Tibial artery (tissue), 4 donors: ENCODE data around the gene PPL.

ENCODE experiments used
- DNase-seq, 2 donors: peaks; one replicate each; pipeline ENCODE4 v3.0.0-alpha.2; 2019
- H3K27ac ChIP-seq, 2 donors: fragments of 200-600 bp; sonication (generic) in 1 of 2; 1 replicate in 1 of 2; 2 replicates in 1 of 2; pipeline ENCODE4 v1.5.1; 2018 to 2019; ENCODE audit warnings: mild to moderate bottlenecking in 1 of 2
- H3K27me3 ChIP-seq, 2 donors: fragments of 200-600 bp; sonication (generic) in 1 of 2; one replicate each; pipeline versions ENCODE4 v1.5.1 to v1.6.0; 2016 to 2019
- H3K36me3 ChIP-seq, 3 donors: fragments of 200-600 bp; sonication (generic) in 2 of 3; one replicate each; pipeline ENCODE4 v1.5.1; 2016 to 2019; ENCODE audit warnings: mild to moderate bottlenecking in 2 of 3
- H3K4me1 ChIP-seq, 4 donors: fragments of 200-600 bp; sonication (generic) in 2 of 4; 1 replicate in 3 of 4; 2 replicates in 1 of 4; pipeline ENCODE4 v1.5.1; 2016 to 2019
- H3K4me3 ChIP-seq, 2 donors: fragments of 200-600 bp; sonication (generic) in 1 of 2; 1 replicate in 1 of 2; 2 replicates in 1 of 2; pipeline ENCODE4 v1.5.1; 2018 to 2019; ENCODE audit warnings: mild to moderate bottlenecking in 2 of 2
- H3K9me3 ChIP-seq, 3 donors: fragments of 200-600 bp; sonication (generic) in 1 of 3; one replicate each; pipeline ENCODE4 v1.5.1; 2016 to 2019
- intact Hi-C: fragments of 100-400 bp; cut with DNase I; formaldehyde crosslinking; loops from one replicate; pipeline ENCODE4 v1.15.0; 2023; ENCODE audit warnings: low total_unique reads
- TF ChIP-seq, protein P1 (sequence below), 2 experiments: fragments of 200-600 bp in 1 of 2; fragments of 450-650 bp in 1 of 2; IDR thresholded peaks; one replicate each; pipeline ENCODE4 v1.5.1; 2017 to 2019; ENCODE audit warnings: antibody characterized with exemption in 2 of 2, mild to moderate bottlenecking in 1 of 2, moderate library complexity in 1 of 2

Gene PPL

DNA sequence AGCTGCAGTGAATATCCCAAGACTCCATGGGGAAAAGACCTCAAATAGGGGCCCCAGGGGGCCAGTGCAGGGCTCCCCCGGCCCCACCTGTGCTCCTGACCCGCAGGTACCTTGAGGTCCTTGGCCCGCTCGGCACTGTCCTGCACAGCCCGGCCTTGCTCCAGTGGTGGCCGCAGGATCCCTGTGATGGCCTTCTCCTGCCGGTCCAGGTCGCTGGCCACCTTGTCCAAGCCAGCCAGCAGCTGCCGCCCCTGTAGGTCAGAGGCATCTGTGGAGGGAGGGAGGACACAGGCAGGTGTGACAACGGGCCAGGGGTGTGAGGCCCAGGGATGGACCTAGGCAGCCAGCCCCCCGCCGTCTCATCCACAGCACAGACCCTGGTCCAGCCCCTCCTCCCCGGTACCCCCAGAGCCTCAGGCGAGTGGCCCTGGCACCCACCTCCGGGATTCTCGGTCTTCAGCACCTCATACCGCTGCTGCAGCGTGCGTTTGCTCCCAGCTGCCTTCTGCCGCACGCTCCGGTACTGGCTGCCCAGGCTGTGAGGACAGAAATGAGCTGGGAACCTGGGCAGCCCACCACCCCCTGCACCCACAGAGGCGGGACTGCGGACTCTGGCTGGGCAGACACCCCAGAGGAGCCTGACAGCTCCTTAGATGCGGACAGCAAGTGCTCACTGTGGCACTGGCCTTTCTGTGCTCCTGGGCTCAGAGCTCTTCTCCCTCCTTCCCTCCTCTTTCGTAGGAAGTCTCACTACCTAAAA, 43.7 kb downstream of the PPL start:
- TF ChIP-seq, protein P1, sequence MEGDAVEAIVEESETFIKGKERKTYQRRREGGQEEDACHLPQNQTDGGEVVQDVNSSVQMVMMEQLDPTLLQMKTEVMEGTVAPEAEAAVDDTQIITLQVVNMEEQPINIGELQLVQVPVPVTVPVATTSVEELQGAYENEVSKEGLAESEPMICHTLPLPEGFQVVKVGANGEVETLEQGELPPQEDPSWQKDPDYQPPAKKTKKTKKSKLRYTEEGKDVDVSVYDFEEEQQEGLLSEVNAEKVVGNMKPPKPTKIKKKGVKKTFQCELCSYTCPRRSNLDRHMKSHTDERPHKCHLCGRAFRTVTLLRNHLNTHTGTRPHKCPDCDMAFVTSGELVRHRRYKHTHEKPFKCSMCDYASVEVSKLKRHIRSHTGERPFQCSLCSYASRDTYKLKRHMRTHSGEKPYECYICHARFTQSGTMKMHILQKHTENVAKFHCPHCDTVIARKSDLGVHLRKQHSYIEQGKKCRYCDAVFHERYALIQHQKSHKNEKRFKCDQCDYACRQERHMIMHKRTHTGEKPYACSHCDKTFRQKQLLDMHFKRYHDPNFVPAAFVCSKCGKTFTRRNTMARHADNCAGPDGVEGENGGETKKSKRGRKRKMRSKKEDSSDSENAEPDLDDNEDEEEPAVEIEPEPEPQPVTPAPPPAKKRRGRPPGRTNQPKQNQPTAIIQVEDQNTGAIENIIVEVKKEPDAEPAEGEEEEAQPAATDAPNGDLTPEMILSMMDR (IDR thresholded peaks at IDR 0.05): no peak
- peak in 1 of 2 donors; percentile 19 for DNase-seq
- Histone ChIP-seq H3K9me3 (peaks cover 0 to under 1% (median 0%) of the 10 kb centered on the region in 3 donors), H3K36me3 (peaks cover 5 to 97% (median 45%) of the 10 kb centered on the region in 3 donors), H3K27ac (no peak overlapping the region), H3K4me3 (no peak overlapping the region), H3K27me3 (peaks cover 0 to 8% of the 10 kb centered on the region in 2 donors), H3K4me1 (no peaks in the 10 kb centered on the region)
- intact Hi-C loops: no loop called here

DNA sequence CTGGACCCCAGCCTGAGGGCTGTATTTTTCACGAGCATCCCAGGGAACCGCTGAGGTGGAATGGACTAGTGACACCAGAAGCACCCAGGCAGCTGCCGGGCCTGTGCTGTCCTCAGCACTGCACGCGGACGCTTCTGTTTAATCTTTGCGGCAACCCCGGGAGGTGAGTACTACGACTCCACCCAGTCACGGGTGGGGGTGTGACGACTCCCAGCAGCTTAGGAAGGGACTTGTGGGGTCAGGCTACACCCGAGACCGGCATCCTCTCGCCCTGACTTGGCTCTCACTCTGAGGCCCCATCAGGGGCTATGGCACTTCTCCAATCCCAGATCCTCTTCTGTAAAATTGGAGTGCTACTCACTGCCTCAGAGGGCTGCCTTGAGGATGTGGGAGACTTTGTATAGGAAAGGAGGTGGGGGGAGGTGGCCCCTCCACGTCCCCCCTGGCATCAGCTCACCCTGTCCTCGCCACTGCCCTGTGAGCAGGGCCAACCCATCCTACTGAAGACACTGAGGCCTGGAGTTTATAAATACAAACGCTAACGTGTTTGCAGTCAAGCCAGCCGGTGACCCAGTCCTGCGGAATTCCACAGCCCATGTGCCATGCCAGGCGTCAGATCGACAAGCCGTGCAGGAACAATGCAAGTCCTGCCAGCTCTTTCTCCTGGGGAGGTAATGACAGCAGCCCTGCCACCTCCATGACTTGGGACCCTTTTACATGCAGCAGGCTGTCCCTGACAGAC, 44.4 kb downstream of the PPL start:
- intact Hi-C loops: no loop called here
- peaks cover 0 to 8% of the 10 kb centered on the region in 2 donors for H3K27me3 ChIP-seq
- TF ChIP-seq, protein P1 (IDR thresholded peaks at IDR 0.05): no peak
- peaks cover 5 to 97% (median 45%) of the 10 kb centered on the region in 3 donors for H3K36me3 ChIP-seq
- H3K9me3 ChIP-seq: no peaks in the 10 kb centered on the region
- H3K4me1 ChIP-seq: no peaks in the 10 kb centered on the region
- no peak overlapping the region for H3K27ac ChIP-seq
- H3K4me3 ChIP-seq: no peak overlapping the region
- no peak for DNase-seq

DNA sequence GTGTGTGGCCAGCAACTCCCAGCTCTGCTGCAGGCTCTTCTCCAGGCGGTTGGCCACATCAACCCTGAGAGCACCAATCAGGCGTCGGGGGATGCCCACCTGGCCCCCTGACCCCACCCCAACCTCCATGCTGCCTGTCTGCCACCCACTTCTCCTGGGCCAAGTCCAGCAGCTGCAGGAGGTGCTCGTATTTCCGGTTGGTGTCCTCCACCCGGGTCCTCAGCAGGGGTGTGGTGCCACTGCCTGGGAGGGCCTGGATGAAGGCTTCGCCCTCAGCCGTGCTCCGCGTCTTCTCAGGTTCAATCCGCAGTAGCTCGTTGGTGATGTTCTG, 45.1 kb downstream of the PPL start:
- Histone ChIP-seq H3K27me3 (peaks cover 0 to 8% of the 10 kb centered on the region in 2 donors), H3K4me1 (no peaks in the 10 kb centered on the region), H3K9me3 (no peaks in the 10 kb centered on the region), H3K4me3 (no peak overlapping the region), H3K27ac (no peak overlapping the region), H3K36me3 (peaks cover 9 to 99% (median 48%) of the 10 kb centered on the region in 3 donors)
- TF ChIP-seq, protein P1 (IDR thresholded peaks at IDR 0.05): no peak
- no peak for DNase-seq
- intact Hi-C loops: no loop called here

DNA sequence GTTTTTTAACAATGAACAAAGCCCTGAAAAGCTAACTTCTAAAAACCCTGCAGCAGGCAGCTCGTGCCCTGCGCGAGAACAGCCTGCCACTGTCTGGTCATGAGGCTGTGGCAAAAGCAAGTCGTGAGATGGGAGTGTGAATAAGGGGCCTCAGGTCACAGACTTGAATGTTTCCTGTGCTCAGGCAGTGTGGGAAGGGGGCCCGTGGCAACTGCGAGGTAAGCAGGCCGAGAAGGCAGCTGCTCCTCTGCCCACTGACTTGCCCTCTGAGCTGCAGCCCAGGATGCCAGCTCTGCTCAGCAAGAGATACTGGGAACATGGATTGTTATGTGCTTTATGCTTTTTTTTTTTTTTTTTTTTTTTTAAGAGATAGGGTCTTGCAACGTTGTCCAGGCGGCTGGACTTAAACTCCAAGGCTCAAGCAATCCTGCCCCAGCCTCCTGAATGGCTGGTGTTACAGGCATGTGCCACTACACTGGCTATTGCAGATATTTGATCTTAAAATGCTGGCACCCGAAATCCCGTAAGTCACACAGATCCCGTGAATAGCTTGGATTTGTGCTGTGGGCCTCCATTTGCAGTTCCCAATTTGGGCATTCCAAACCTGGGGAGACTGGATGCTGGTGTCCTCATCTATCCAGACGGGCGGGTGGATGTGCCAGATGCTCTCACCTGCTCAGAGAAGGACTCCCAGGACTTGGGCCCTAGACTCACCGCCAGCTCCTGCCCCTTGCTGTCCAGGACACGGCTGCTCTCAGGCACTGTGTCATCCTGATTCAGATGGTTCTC, 45.7 kb downstream of the PPL start:
- no peaks in the 10 kb centered on the region for H3K9me3 ChIP-seq
- no peak overlapping the region for H3K4me3 ChIP-seq
- H3K27ac ChIP-seq: no peak overlapping the region
- no peak for DNase-seq
- no peaks in the 10 kb centered on the region for H3K4me1 ChIP-seq
- TF ChIP-seq, protein P1 (IDR thresholded peaks at IDR 0.05): no peak
- intact Hi-C loops: no loop called here
- H3K36me3 ChIP-seq: peaks cover 15 to 99% (median 54%) of the 10 kb centered on the region in 3 donors
- H3K27me3 ChIP-seq: peaks cover 0 to 8% of the 10 kb centered on the region in 2 donors

DNA sequence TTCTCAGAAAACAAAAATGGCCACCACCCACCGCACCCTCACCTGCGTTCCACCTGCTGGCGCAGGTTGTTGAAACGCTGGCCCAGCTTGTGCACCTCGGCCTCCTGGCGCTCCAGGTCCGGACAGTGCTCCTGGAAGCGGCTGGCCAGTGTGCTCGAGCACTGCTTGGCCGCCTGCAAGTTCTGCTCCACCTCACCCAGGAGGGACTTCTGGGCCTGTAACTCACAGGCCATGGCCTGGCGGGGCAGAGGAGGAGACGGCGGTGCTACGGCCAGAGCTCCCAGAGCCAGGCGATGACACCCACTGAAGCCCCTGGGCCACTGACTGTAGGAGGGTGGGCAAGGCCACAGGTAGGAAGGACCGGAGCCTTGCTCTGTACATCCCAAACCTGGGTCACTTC, 46.3 kb downstream of the PPL start:
- intact Hi-C loops: no loop called here
- no peaks in the 10 kb centered on the region for H3K9me3 ChIP-seq
- H3K4me1 ChIP-seq: no peaks in the 10 kb centered on the region
- TF ChIP-seq, protein P1 (IDR thresholded peaks at IDR 0.05): no peak
- H3K27ac ChIP-seq: no peak overlapping the region
- peaks cover 0 to 8% of the 10 kb centered on the region in 2 donors for H3K27me3 ChIP-seq
- no peak overlapping the region for H3K4me3 ChIP-seq
- H3K36me3 ChIP-seq: peaks cover 21 to 99% (median 60%) of the 10 kb centered on the region in 3 donors
- DNase-seq: no peak
